Activated T-cell treated with anti-CD3 and anti-CD28 coated beads for 48 hours (primary cell): Measurements from ENCODE around the gene GATAD2B.
"Not testable (repeated sequence)": the region's sequence is repeated elsewhere in the genome, so short reads cannot be mapped to it uniquely, and the experiment has no call there.

Experiments
- DNase-seq: peaks from one replicate; pipeline ENCODE4 v3.0.0-alpha.2; 2020; ENCODE audit warnings: low read depth

Gene GATAD2B

GRCh38 chr1:153776845-153777370 lies 145.9 kb downstream of the GATAD2B start:
- DNase-seq = no peak

GRCh38 chr1:153776352-153776751 lies 146.4 kb downstream of the GATAD2B start:
- DNase-seq = no peak

- peak; percentile 44 for DNase-seq
Measured at GRCh38 chr1:153775458-153776327, 147.1 kb downstream of the GATAD2B start.

GRCh38 chr1:153774780-153775457 lies 147.9 kb downstream of the GATAD2B start, which contains the start of gene SLC27A3:
Gene SLC27A3 (plus strand): TSS chr1:153775407. CDS start chr1:153775498, 91 bp downstream.
- peak; percentile 18 for DNase-seq

GRCh38 chr1:153774026-153774595 lies 148.7 kb downstream of the GATAD2B start:
- no peak for DNase-seq

GRCh38 chr1:153773096-153773921 lies 149.5 kb downstream of the GATAD2B start:
- DNase-seq = no peak

- DNase-seq = no peak
Measured at GRCh38 chr1:153771841-153772593, 150.8 kb downstream of the GATAD2B start.

- DNase-seq = no peak
Measured at GRCh38 chr1:153771261-153771660, 151.5 kb downstream of the GATAD2B start.

- DNase-seq = no peak
Measured at GRCh38 chr1:153770797-153771196, 152.0 kb downstream of the GATAD2B start.

GRCh38 chr1:153769221-153769620 lies 153.6 kb downstream of the GATAD2B start:
- no peak for DNase-seq

GRCh38 chr1:153768316-153769181 lies 154.2 kb downstream of the GATAD2B start:
- no peak for DNase-seq

GRCh38 chr1:153767519-153767918 lies 155.3 kb downstream of the GATAD2B start:
- DNase-seq = no peak

GRCh38 chr1:153766663-153767062 lies 156.1 kb downstream of the GATAD2B start:
- DNase-seq = not testable (repeated sequence)

GRCh38 chr1:153764310-153764709 lies 158.5 kb downstream of the GATAD2B start:
- DNase-seq = no peak

GRCh38 chr1:153763365-153764225 lies 159.2 kb downstream of the GATAD2B start:
- DNase-seq = no peak

GRCh38 chr1:153760440-153760839 lies 162.3 kb downstream of the GATAD2B start:
- no peak for DNase-seq
